ENCODE results near the gene DOCK6.

DNA sequence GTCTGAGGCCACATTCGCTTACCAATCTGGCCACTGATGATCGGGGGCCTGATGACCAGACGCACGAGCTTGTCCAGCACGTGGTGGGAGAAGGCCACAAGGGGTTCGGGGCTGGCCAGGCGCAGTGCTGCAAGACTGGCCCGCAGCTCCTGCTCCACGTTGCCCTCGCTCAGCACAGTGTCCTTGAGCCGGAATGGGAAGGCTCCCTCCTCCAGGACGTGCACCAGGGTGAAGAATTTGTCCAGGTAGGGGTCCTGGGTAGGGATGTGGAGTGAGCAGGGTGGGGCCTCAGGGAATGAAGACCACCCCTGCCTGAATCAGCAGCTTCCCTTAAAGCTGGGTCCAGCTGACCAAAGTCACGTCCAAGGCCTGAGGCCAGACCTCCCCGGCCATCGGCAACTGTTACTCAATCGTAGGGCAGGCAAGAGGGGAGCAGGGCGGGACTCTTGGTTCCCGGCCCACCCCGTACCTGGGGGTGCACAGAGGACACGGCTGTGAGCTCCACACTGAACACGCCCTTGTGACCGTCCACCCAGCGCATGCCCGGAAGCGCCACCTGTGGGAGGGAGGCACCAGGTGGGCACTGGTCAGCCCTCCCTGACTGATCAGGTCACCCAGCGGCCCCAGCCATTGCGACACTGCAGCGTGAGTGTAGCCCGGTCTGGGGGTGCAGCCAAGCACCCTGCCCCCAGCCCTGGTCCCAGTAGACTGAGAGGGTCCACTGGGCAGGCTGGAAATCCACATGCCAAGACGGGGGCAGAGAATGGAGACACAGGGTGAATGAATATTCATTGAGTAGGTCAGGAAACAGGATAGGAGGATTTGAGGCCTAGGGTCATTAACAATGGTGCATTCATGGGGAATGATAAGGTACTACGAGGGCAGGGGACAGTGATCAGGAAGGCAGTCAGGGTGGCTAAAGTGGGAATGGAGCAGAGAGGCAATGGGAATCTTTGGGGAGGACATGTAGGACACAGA is 25.7 kb downstream of the DOCK6 start:
- TF ChIP-seq, protein P1, sequence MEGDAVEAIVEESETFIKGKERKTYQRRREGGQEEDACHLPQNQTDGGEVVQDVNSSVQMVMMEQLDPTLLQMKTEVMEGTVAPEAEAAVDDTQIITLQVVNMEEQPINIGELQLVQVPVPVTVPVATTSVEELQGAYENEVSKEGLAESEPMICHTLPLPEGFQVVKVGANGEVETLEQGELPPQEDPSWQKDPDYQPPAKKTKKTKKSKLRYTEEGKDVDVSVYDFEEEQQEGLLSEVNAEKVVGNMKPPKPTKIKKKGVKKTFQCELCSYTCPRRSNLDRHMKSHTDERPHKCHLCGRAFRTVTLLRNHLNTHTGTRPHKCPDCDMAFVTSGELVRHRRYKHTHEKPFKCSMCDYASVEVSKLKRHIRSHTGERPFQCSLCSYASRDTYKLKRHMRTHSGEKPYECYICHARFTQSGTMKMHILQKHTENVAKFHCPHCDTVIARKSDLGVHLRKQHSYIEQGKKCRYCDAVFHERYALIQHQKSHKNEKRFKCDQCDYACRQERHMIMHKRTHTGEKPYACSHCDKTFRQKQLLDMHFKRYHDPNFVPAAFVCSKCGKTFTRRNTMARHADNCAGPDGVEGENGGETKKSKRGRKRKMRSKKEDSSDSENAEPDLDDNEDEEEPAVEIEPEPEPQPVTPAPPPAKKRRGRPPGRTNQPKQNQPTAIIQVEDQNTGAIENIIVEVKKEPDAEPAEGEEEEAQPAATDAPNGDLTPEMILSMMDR (conservative IDR thresholded peaks at IDR 0.05; ENCODE audit: low read length): no peak
- no peak for TF ChIP-seq EZH2phosphoT487 (IDR thresholded peaks at IDR 0.05; ENCODE audit: borderline replicate concordance, low read depth, low read length)
